GM18951 (cell line): ENCODE data around the gene NUP62.
A peak's percentile ranks its signal among the peaks of the same experiment; 100 is the strongest.

Source experiments
- POLR2A ChIP-seq: IDR thresholded peaks from 4 replicates; pipeline ENCODE4 v1.6.1; 2011; ENCODE audit warnings: mild to moderate bottlenecking; ENCODE audit not compliant: insufficient read length, insufficient read depth; ENCODE audit errors: extremely low read depth
- in situ Hi-C: fragments of 300-500 bp; cut with MboI; formaldehyde crosslinking; loops from one replicate; pipeline ENCODE4 v1.12.0; 2022; ENCODE audit warnings: low sequenced_read_pairs, mixed read lengths, inconsistent platforms; ENCODE audit not compliant: unreplicated experiment

NUP62 gene

DNA sequence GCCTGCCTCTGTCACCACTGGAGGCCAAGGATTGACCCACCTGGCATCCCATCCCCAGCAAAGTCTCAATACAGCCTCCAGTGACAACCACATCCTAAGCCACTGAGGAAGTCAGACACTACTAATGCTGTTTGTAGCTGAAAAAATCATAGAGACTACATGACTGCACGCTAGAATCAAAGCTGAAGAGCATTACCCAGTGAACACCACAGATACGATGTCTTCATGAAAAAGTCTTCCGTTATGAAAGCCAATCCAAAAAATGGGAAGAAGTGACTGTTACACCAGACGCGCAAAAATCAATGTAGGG lies 11.1 kb upstream of the NUP62 start:
- TF ChIP-seq POLR2A: no peak
- in situ Hi-C loops: no loop called here

DNA sequence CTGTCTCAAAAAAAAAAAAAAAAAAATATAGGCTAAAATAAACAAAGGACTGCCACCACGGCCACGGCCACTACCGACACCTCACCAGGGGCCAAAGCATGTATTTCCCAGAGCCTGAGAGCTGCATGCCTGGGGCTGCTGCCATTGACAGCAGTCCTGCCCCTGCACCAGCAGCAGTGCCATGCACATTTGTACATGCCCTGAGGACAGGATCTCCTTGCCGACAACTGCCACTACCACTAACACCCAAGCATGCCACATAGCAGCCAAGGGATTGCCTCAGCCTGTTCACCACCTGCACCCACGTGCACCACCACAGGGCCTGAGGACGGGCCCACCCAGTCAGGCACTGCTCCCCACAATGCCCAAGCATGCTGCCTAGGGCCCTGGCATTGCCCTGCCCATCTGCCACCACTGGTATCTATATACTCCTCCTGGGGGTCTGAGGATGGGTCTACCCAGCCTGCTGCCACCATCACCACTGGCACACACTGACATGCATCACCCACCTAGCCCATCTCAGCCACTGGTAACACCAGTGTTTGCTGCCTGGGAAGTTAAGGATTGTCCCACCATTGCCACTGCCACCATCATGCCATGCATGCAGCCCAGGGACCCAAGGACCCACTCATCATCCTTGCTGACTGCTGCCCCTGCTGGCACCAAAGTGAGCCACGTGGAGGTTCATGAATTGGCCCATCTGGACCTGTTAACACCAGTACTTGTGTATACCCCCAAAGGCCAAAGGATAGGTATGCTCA lies 10.6 kb upstream of the NUP62 start:
- no peak for TF ChIP-seq POLR2A
- in situ Hi-C loops: no loop called here

DNA sequence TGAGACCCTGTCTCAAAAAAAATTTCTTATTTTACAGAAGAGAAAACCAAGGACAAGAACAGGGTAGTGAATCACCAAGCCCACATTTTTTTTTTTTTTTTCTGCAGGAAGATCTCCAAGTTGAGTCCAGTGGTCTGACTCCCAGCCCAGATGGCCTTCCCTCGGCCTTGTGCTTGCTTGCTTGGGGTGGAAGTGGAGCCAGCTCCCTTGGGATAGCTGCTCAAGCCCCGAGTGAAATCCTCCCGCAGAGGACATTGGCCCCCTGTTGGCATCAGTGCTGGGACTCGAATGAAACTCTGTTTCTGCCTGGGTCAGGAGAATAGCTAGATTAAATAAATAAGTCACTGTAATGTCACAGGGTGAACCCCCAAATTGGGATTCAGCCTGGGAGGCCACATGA lies 9.4 kb upstream of the NUP62 start:
- in situ Hi-C loops: no loop called here
- no peak for TF ChIP-seq POLR2A

DNA sequence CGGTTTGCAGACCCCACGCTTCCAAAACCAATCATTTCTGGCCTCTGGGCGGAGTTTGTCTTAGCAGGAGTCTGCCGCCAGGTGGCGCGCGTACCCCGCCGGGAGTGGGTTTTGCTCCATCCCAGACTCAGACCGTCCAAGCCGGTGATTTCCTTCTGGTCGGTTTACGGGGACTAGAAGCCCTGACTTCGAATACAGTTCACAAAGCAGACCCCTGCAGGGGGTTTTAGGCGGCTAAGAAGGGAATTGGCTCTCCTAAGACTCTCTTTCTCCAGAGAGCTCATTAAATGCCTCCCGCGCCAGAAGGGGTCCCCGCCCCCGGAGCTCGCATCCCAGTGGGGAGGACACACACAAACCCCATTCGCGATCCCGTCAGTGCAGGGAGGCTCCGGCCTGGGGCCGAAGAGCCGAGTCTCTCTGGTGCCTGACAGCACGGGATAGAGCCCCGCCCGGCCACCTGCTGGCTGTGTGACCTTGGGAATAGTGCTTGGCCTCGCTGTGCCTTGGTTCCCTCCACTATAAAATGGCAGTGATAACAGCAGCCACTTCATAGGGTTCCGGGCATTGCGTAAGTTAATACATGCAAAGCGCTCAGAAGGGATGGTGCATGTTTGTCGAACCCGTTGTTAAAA lies 8.6 kb upstream of the NUP62 start:
- no peak for TF ChIP-seq POLR2A
- in situ Hi-C loops: no loop called here

DNA sequence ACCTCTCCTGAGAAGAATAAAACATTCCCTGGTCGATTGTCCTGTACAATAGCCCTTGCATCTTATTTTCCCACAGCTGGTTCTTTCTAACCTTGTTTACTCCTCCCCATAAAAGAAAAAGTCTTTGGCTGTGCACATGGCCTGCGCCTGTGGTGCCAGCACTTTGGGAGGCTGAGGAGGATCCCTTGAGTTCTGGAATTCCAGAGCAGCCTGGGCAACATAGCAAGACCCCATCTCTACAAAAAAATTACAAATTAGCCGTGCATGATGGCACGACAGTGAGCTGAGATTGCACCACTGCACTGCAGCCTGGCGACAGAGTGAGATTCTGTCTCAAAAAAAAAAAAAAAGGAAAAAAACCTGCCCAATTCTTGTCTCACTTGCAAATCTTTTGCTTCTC lies 7.2 kb upstream of the NUP62 start:
- in situ Hi-C loops: no loop called here
- no peak for TF ChIP-seq POLR2A

DNA sequence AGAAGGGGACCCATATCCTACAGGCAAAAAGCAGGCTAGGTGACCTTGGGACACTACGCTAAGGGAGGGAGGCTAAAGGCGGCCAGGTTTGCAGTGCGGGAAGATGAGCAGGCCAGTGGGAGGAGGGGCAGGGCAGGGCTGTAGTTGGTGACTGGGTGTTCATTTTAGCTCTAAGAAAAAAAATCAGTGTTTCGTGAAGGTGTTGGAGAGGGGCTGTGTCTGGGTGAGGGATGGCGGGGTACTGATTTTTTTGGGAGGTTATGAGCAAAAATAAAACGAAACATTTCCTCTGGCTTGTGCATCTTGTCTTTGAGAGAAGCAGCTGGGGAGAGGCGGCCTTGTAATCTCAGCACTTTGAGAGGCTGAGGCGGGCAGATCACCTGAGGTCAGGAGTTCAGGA lies 4.3 kb upstream of the NUP62 start:
- TF ChIP-seq POLR2A: no peak
- in situ Hi-C loops: no loop called here

DNA sequence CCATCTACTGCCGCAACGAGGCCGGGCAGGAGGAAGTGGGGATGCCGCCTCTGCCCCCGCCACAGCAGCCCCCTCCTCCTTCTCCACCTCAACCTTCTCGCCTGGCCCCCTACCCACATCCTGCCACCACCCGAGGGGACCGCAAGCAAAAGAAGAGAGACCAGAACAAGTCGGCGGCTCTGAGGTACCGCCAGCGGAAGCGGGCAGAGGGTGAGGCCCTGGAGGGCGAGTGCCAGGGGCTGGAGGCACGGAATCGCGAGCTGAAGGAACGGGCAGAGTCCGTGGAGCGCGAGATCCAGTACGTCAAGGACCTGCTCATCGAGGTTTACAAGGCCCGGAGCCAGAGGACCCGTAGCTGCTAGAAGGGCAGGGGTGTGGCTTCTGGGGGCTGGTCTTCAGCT lies 3.4 kb upstream of the NUP62 start:
- in situ Hi-C loops: no loop called here
- no peak for TF ChIP-seq POLR2A

DNA sequence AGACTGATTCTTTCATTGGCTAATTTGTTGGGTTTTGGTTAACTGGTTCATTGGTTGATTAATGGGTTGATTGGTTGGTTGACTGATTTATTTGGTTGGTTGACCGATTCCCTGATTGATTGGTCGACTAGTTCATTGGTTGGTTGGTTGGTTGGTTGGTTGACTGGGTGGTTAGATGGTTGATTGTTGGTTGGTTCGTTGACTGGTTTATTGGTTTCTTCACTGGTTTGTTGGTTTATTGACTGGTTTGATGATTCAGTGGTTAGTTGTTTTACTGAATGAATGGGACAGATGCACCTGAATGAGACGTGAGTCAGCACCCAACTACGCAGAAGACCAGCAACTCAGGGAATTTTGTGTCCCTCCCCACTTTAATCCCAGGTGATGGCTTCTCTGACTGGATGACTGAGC lies 2.7 kb upstream of the NUP62 start:
- in situ Hi-C loops: no loop called here

DNA sequence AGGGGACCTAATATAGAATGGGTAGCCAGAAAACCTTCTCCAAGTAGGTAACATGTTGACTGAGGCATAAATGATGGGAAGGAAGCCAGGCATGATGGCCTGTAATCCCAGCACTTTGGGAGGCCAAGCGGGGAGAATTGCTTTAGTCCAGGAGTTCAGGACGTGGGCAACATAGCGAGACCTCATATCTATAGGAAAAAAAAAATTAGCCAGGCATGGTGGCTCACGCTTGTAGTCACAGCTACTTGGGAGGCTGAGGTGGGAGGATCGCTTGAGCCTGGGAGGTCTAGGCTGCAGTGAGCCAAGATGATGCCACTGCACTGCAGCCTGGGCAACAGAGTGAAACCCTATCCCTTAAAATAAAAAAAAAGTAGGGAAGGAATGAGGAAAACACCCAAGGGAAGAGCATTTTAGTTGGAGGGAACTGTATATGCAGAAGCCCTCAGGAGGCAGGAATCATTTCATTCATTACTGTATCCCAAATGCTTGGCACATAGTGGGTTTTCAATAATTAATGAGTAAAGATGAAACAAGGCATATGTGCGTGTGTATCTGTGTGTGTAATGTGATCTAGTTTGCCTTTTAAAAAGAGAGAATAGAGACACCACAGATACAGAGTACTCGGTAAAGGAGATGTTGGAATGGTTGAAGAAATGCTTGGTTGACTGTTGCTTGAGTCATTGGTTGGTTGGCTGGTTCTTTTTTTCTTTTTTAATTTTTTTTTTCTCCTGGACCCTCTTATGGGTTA lies 2.2 kb upstream of the NUP62 start:
- TF ChIP-seq POLR2A: no peak
- in situ Hi-C loops: no loop called here

More for the DNA sequence above, 2.7 kb upstream of the NUP62 start:
- TF ChIP-seq POLR2A: no peak

DNA sequence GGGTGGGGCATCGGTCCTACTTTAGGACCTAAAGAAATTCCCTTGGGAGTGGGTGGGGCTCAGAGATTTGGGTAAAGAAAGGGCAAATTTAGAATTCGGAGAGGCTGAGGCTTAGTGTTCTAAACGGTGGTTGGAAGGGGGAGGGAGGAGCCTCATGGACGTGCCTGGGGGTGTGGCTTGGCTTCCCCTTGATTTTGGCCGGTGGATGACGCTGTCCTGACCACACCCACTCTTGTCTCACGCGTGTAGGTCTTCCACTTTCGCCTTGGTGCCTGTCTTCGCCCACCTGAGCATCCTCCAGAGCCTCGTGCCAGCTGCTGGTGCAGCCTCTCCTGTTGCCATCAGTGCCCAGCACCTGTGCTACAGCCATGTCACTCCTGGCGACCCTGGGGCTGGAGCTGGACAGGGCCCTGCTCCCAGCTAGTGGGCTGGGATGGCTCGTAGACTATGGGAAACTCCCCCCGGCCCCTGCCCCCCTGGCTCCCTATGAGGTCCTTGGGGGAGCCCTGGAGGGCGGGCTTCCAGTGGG lies 1.2 kb upstream of the NUP62 start:
- in situ Hi-C loops: no loop called here
- no peak for TF ChIP-seq POLR2A

DNA sequence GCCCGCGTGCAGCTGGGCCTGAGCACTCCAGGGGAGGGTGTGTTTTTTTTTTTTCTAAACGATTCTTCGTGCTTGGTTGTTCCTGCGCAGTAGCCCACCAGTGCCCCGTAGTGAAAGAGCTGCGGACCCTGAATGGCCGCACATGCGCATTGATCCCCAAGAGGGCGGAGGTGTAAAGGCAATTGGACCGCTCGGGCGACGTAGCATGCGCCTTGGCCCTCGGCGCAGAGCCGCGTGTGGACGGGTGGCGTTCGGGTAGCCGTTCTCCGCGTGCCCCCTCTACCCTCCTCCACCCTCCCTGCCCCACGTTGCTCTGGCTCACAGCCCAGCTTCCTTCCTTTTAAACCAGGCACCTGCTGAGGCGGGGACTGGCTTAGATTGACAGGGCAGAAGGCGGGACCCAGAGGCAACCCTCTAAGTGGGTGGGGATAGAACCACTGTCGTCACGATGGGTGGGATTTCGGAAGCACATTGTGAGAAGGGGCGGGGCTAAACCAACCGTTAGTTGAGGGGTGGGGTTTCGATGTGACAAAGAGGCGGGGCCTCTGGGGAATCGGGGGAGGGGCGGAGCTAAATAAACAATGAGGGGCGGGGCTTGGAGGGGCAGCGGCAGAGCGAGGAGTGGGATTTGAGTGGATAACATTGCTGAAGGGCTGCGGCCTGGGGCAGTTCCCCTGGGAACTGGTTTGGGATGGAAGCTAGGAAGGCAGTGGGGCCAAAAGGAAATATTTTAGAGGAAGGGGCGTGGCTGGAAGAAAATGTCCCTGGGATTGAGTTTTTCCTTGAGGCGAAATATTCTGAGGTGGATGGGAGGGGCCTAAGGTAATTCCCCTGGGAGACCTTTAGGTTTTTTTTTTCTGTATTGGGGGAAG lies 543 bp upstream of the NUP62 start:
- peak; percentile 97 for TF ChIP-seq POLR2A
- in situ Hi-C loops: no loop called here

DNA sequence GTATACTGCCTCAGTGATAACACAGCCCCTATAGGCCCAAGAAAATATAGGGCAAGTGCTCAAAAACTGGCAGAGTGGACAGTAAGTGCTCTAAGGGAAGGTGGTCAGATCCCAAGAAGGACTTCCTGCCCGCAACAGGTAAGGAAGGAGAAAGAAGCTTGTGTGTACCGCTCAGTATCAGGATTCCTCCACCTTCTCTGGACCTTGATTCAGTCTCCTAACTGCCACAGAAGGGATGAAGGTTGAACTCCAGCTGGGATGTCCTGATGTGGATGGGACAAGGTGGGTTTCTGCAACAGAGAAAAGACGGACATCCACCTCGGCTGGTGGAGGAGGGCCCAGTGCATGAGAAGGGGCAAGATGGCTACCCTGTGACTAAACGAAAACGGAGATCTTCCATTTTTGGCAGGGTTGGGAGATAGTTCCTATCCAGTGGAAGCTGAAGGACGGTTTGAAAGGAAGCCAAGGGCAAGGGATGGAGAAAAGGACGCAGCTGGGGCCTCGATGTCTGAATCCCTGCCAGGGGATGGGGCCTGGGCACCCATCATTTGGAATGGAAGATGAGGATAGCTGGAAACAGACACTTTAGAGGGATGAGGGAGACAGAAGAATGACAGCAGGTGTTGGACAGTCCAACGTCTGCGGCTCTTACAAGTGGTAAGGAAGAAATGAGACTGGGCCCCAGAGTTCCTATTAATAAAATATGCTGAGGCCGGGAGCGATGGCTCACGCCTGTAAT lies 1.6 kb downstream of the NUP62 start:
- in situ Hi-C loops: no loop called here
- no peak for TF ChIP-seq POLR2A
